ENCODE results near the gene TMEM229A. TPM values are rescaled to one million over a fixed set of nuclear protein-coding genes. Genes with fewer than 3 reads are reported as not detected.
"Not testable (repeated sequence)": the region's sequence is repeated elsewhere in the genome, so short reads cannot be mapped to it uniquely, and the experiment has no call there.

Gene TMEM229A
- total and polyA plus RNA-seq, 9 of the 15 experiments (the other 6 are each of a cell fraction or from before 2014, with no cell fraction given): not detected

DNA sequence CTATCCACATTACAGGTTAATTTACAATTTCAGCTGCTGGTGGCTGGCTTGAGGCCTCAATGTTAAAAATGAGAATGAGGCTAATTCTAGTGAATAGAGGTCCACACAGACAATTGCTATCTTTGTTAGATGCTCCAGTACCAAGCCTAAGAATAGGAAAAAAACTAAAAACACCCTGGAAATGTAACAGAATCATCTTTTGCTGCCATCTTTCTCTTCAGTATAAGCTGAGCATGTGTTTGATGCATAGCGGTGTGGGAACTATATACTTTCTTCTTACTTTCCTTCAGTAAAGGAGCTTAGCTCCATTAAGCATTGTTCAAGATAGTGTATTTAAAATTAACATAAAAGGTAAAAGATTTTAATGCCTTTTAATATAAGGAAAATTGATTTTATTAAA is 5.6 kb downstream of the TMEM229A start:
- Histone ChIP-seq H3K9me3 (replicated peaks; ENCODE audit: control insufficient read depth, insufficient read depth, low read depth, low read length) (no peaks in the 10 kb centered on the region), H3K9me1 (ENCODE audit: control insufficient read depth, insufficient read depth, low read length) (no peaks in the 10 kb centered on the region), H3K4me2 (ENCODE audit: insufficient read depth, low read length) (no peak overlapping the region), H3K9ac (ENCODE audit: insufficient read depth in 1 of 2, low read depth in 2 of 2, low read length in 2 of 2) (no peak overlapping the region), H3K27ac (ENCODE audit: extremely low read depth, low read depth, low read length) (no peak overlapping the region), H3K27me3 (ENCODE audit: control insufficient read depth in 2 of 2, insufficient read depth in 2 of 2, low read length in 2 of 2) (peaks cover 0 to 5% of the 10 kb centered on the region in 2 experiments; a peak in 1 of 5 replicates), H3K4me3 (no peak overlapping the region), H4K20me1 (replicated peaks; ENCODE audit: control insufficient read depth, insufficient read depth, low read length) (no peaks in the 10 kb centered on the region), H3K4me1 (replicated peaks in 1 of 2; ENCODE audit: control insufficient read depth in 2 of 2, insufficient read depth in 2 of 2, low read length in 2 of 2) (peaks cover 0 to 2% of the 10 kb centered on the region in 2 experiments; a peak in 1 of 5 replicates), H2AFZ (ENCODE audit: low read depth, low read length) (no peak overlapping the region), H3K36me3 (ENCODE audit: control insufficient read depth, insufficient read depth, low read length) (no peaks in the 10 kb centered on the region), H3K79me2 (ENCODE audit: control insufficient read depth, insufficient read depth, low read length) (no peaks in the 10 kb centered on the region)
- FAIRE-seq (no peak), DNase-seq (ENCODE audit: extremely low read depth in 1 of 4, low spot score in 3 of 4) (no peak), ATAC-seq (no peak)
- 10% methylated on average over 1 of the region's 1 CpG for WGBS (ENCODE audit: insufficient coverage, low coverage, missing lambda C conversion rate)
- in situ Hi-C loops (cut with MboI) (no loop called here), intact Hi-C loops (cut with micrococcal nuclease) (no loop called here)
- TF ChIP-seq MCM2 (IDR thresholded peaks at IDR 0.05; ENCODE audit: low read depth) (no peak), POLR2AphosphoS5 (IDR thresholded peaks at IDR 0.05; ENCODE audit: control insufficient read depth, insufficient read depth, low read depth, low read length) (no peak), TFAP4 (CRISPR knock-in tag; IDR thresholded peaks at IDR 0.05; ENCODE audit: borderline replicate concordance) (no peak), ZBTB1 (CRISPR knock-in tag; IDR thresholded peaks at IDR 0.05; ENCODE audit: borderline replicate concordance, low read depth) (no peak), TCF3 (CRISPR knock-in tag; IDR thresholded peaks at IDR 0.05) (no peak), BRD9 (IDR thresholded peaks at IDR 0.05; ENCODE audit: low read depth, partially characterized antibody) (no peak), BHLHE40 (IDR thresholded peaks at IDR 0.05; ENCODE audit: low read length) (no peak), POLR2G (IDR thresholded peaks at IDR 0.05; ENCODE audit: low read depth, low read length) (no peak), FIP1L1 (IDR thresholded peaks at IDR 0.05; ENCODE audit: low read depth, low read length, poor library complexity, severe bottlenecking) (no peak), U2AF1 (optimal IDR thresholded peaks at IDR 0.05; ENCODE audit: low read depth, low read length) (no peak), PPARD (CRISPR knock-in tag; IDR thresholded peaks at IDR 0.05) (no peak), POLR2B (IDR thresholded peaks at IDR 0.05; ENCODE audit: low read depth, partially characterized antibody) (no peak)
- TF ChIP-seq, protein P1, sequence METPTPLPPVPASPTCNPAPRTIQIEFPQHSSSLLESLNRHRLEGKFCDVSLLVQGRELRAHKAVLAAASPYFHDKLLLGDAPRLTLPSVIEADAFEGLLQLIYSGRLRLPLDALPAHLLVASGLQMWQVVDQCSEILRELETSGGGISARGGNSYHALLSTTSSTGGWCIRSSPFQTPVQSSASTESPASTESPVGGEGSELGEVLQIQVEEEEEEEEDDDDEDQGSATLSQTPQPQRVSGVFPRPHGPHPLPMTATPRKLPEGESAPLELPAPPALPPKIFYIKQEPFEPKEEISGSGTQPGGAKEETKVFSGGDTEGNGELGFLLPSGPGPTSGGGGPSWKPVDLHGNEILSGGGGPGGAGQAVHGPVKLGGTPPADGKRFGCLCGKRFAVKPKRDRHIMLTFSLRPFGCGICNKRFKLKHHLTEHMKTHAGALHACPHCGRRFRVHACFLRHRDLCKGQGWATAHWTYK (CRISPR knock-in tag; IDR thresholded peaks at IDR 0.05): no peak
- ChIA-PET CTCF (ENCODE audit: low intra/inter-chr PET ratio) (interaction anchor here (0.5 kb wide), 1 partner anchor 369 kb away, joined by 4 read pairs; no protein-coding TSS in a partner anchor), POLR2A (interaction anchor here (0.5 to 0.9 kb wide), 2 partner anchors 12 to 32 kb away, joined by 3 to 5 read pairs; no protein-coding TSS in a partner anchor)
- BruUV-seq (replicated peaks): no TSS peak

DNA sequence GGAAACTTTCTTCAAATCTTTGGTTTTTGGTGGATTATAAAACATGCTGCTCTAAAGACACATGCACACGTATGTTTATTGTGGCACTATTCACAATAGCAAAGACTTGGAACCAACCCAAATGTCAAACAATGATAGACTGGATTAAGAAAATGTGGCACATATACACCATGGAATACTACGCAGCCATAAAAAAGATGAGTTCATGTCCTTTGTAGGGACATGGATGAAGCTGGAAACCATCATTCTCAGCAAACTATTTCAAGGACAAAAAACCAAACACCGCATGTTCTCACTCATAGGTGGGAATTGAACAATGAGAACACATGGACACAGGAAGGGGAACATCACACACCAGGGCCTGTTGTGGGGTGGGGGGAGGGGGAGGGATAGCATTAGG is 8.5 kb downstream of the TMEM229A start:
- ATAC-seq; in situ Hi-C loops (cut with MboI); H3K27ac ChIP-seq (ENCODE audit: extremely low read depth, low read depth, low read length); H3K36me3 ChIP-seq (ENCODE audit: control insufficient read depth, insufficient read depth, low read length); H3K27me3 ChIP-seq (ENCODE audit: control insufficient read depth in 2 of 2, insufficient read depth in 2 of 2, low read length in 2 of 2); intact Hi-C loops (cut with micrococcal nuclease); H3K9me3 ChIP-seq (replicated peaks; ENCODE audit: control insufficient read depth, insufficient read depth, low read depth, low read length); H4K20me1 ChIP-seq (replicated peaks; ENCODE audit: control insufficient read depth, insufficient read depth, low read length); H3K4me3 ChIP-seq; H3K9me1 ChIP-seq (ENCODE audit: control insufficient read depth, insufficient read depth, low read length); H3K9ac ChIP-seq (ENCODE audit: insufficient read depth in 1 of 2, low read depth in 2 of 2, low read length in 2 of 2); BruUV-seq (replicated peaks); H3K4me1 ChIP-seq (replicated peaks in 1 of 2; ENCODE audit: control insufficient read depth in 2 of 2, insufficient read depth in 2 of 2, low read length in 2 of 2); FAIRE-seq; H3K4me2 ChIP-seq (ENCODE audit: insufficient read depth, low read length); DNase-seq (ENCODE audit: extremely low read depth in 1 of 4, low spot score in 3 of 4); H3K79me2 ChIP-seq (ENCODE audit: control insufficient read depth, insufficient read depth, low read length); POLR2A ChIA-PET; CTCF ChIA-PET (ENCODE audit: low intra/inter-chr PET ratio); H2AFZ ChIP-seq (ENCODE audit: low read depth, low read length): not testable (repeated sequence)
- WGBS (ENCODE audit: insufficient coverage, low coverage, missing lambda C conversion rate): 0% methylated on average over 2 of the region's 3 CpGs
